WTC11 (cell line): Measurements from ENCODE around the gene EFHD2. TPM values are rescaled to one million over a fixed set of nuclear protein-coding genes. Genes with fewer than 3 reads are reported as not detected.

Source experiments
- ATAC-seq: fragments of 200-7000 bp; cut with Tn5 transposase; 2 replicates; pipeline ENCODE4 v1.10.0; 2021; ENCODE audit warnings: mild to moderate bottlenecking, moderate library complexity
- CTCF ChIA-PET: fragments of 300-600 bp; sonication (Branson Sonifier 250); formaldehyde crosslinking; loops from one replicate; lab custom pipeline; 2021; ENCODE audit warnings: antibody characterized with exemption; lab: Charles Lee
- POLR2A ChIA-PET: fragments of 350-600 bp; sonication (Branson Sonifier 250); formaldehyde crosslinking; loops from one replicate; lab custom pipeline; 2021; ENCODE audit warnings: antibody characterized with exemption; lab: Charles Lee
- DNase-seq: peaks from one replicate; pipeline ENCODE4 v3.0.0; 2021; ENCODE audit warnings: low spot score
- H3K27ac Mint-ChIP-seq: 2 replicates; pipeline ENCODE4 v1.8.0; 2021; ENCODE audit warnings: mixed read lengths
- H3K27me3 Mint-ChIP-seq: 2 replicates; pipeline ENCODE4 v1.8.0; 2021; ENCODE audit warnings: low read depth, mild to moderate bottlenecking, moderate library complexity, mixed read lengths
- H3K36me3 Mint-ChIP-seq: 2 replicates; pipeline ENCODE4 v1.8.0; 2021; ENCODE audit warnings: mixed read lengths
- H3K4me1 Mint-ChIP-seq: 2 replicates; pipeline ENCODE4 v1.8.0; 2022; ENCODE audit warnings: mixed read lengths
- H3K4me3 Mint-ChIP-seq: 2 replicates; pipeline ENCODE4 v1.8.0; 2021; ENCODE audit warnings: mild to moderate bottlenecking, moderate library complexity, mixed read lengths
- H3K9me3 Mint-ChIP-seq: 2 replicates; pipeline ENCODE4 v1.8.0; 2021; ENCODE audit warnings: mixed read lengths
- ATF3 ChIP-seq: sonication (generic); formaldehyde crosslinking; conservative IDR thresholded peaks from 2 replicates; pipeline ENCODE4 v1.8.1; 2022; ENCODE audit warnings: mild to moderate bottlenecking, missing genetic modification reagents
- E2F4 ChIP-seq: sonication (generic); formaldehyde crosslinking; IDR thresholded peaks from 2 replicates; pipeline ENCODE4 v1.8.1; 2022; ENCODE audit warnings: low read depth, mild to moderate bottlenecking, moderate library complexity, missing genetic modification reagents, borderline replicate concordance
- ESRRA ChIP-seq: sonication (generic); formaldehyde crosslinking; IDR thresholded peaks from 2 replicates; pipeline ENCODE4 v1.8.1; 2022; ENCODE audit warnings: mild to moderate bottlenecking, missing genetic modification reagents, borderline replicate concordance
- ETV6 ChIP-seq: sonication (generic); formaldehyde crosslinking; IDR thresholded peaks from 2 replicates; pipeline ENCODE4 v1.8.1; 2022; ENCODE audit warnings: mild to moderate bottlenecking, missing genetic modification reagents
- FOXP1 ChIP-seq: sonication (generic); formaldehyde crosslinking; IDR thresholded peaks from 2 replicates; pipeline ENCODE4 v1.8.0; 2022; ENCODE audit warnings: missing genetic modification reagents, mild to moderate bottlenecking, moderate library complexity, borderline replicate concordance
- GABPB1 ChIP-seq: sonication (generic); formaldehyde crosslinking; IDR thresholded peaks from 2 replicates; pipeline ENCODE4 v1.8.1; 2023; ENCODE audit warnings: mild to moderate bottlenecking, missing genetic modification reagents
- GRHL2 ChIP-seq: fragments of 250-450 bp; sonication (Bioruptor Pico); IDR thresholded peaks from 2 replicates; pipeline ENCODE4 v1.8.0; 2022; ENCODE audit warnings: mild to moderate bottlenecking, moderate library complexity; ENCODE audit not compliant: insufficient replicate concordance, severe bottlenecking
- HMGA2 ChIP-seq: fragments of 250-450 bp; sonication (Bioruptor Pico); IDR thresholded peaks from 2 replicates; pipeline ENCODE4 v1.4.0; 2021; ENCODE audit warnings: mild to moderate bottlenecking, moderate library complexity
- IRF1 ChIP-seq: sonication (generic); formaldehyde crosslinking; IDR thresholded peaks from 2 replicates; pipeline ENCODE4 v1.8.0; 2023; ENCODE audit warnings: missing genetic modification reagents
- JUN ChIP-seq: sonication (generic); formaldehyde crosslinking; IDR thresholded peaks from 2 replicates; pipeline ENCODE4 v1.8.0; 2023; ENCODE audit warnings: mild to moderate bottlenecking, missing genetic modification reagents
- KAT7 ChIP-seq: sonication (generic); formaldehyde crosslinking; IDR thresholded peaks from 2 replicates; pipeline ENCODE4 v1.8.1; 2023; ENCODE audit warnings: missing genetic modification reagents, mild to moderate bottlenecking, borderline replicate concordance
- NFATC4 ChIP-seq: fragments of 250-450 bp; sonication (Bioruptor Pico); IDR thresholded peaks from 2 replicates; pipeline ENCODE4 v1.9.0; 2021; ENCODE audit warnings: mild to moderate bottlenecking
- RELA ChIP-seq: sonication (generic); formaldehyde crosslinking; IDR thresholded peaks from 2 replicates; pipeline ENCODE4 v1.8.1; 2022; ENCODE audit warnings: missing genetic modification reagents, mild to moderate bottlenecking, borderline replicate concordance
- TEAD1 ChIP-seq: sonication (generic); formaldehyde crosslinking; IDR thresholded peaks from 2 replicates; pipeline ENCODE4 v1.8.0; 2022; ENCODE audit warnings: mild to moderate bottlenecking, missing genetic modification reagents
- ZBTB21 ChIP-seq: sonication (generic); formaldehyde crosslinking; IDR thresholded peaks from 2 replicates; pipeline ENCODE4 v1.8.1; 2023; ENCODE audit warnings: mild to moderate bottlenecking, missing genetic modification reagents, borderline replicate concordance
- ZNF281 ChIP-seq: sonication (generic); formaldehyde crosslinking; IDR thresholded peaks from 2 replicates; pipeline ENCODE4 v1.8.0; 2023; ENCODE audit warnings: mild to moderate bottlenecking, missing genetic modification reagents
- ZNF671 ChIP-seq: fragments of 250-450 bp; sonication (Bioruptor Pico); IDR thresholded peaks from 2 replicates; pipeline ENCODE4 v1.8.0; 2021; ENCODE audit warnings: mild to moderate bottlenecking
- total RNA-seq: library from RNA; stranded (reverse); gene quantifications from 3 replicates; pipeline ENCODE4 v1.2.3, GENCODE V29; 2021
- TF ChIP-seq, protein P1 (sequence below): sonication (generic); formaldehyde crosslinking; IDR thresholded peaks from 2 replicates; pipeline ENCODE4 v1.8.0; 2022; ENCODE audit warnings: missing genetic modification reagents
- TF ChIP-seq, protein P2 (sequence below): sonication (generic); formaldehyde crosslinking; IDR thresholded peaks from 2 replicates; pipeline ENCODE4 v1.8.1; 2022; ENCODE audit warnings: mild to moderate bottlenecking, missing genetic modification reagents, moderate library complexity, borderline replicate concordance

Gene EFHD2
- total RNA-seq, 1 experiment from 2014 or later = 23.8 TPM

DNA sequence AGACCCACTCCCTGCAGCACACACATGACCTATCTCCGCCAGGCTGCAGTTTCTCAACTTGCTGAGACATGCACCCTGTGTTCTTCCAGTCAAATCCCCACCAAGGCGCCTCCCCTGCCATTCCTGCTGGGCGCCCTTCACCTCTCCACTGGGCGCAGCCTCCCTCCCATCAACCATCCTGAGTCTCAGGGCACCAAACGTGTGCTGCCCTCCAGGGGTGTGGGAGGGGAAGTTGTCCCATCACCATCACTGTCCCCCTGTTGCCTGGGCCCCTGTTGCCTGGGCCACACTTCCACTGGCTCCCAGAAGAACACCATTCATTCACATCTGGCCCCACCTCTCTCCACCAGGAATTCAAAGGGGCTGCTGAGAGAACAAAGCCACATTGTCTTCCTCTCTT is 44.9 kb upstream of the EFHD2 start:
- Mint-ChIP-seq H3K36me3 (no peaks in the 10 kb centered on the region), H3K27me3 (peaks cover 3% of the 10 kb centered on the region; the same call in 1 of the 2 replicates), H3K4me3 (no peak overlapping the region), H3K4me1 (peaks cover 6% of the 10 kb centered on the region), H3K9me3 (no peaks in the 10 kb centered on the region), H3K27ac (no peak overlapping the region)
- peak; percentile 64 for ATAC-seq
- TF ChIP-seq KAT7 (CRISPR knock-in tag) (no peak), JUN (CRISPR knock-in tag) (no peak), HMGA2 (CRISPR knock-in tag) (no peak), FOXP1 (CRISPR knock-in tag) (no peak), ZBTB21 (CRISPR knock-in tag) (no peak)
- DNase-seq = no peak
- ChIA-PET CTCF (interaction anchor here (3.0 kb wide), 1 partner anchor 41 kb away, joined by 12 read pairs; no protein-coding TSS in a partner anchor), POLR2A (no interaction called here)

DNA sequence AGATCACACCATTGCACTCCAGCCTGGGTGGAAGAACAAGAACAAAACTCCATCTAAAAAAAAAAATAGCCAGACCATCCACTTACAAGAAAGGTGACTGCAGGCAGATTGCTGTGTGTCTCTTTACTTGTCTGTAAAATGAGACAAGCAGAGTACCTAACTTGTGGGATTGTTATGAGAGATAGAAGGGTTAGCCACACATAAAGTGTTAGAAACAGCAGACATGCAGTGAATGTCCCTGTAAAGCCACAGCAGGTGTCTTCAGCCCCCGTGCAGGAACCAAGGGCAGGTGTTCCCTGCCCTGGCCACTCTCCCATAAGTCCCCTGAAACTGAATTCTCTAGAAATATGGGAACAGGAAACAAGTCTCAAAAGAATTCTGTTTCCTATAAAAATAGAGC is 40.8 kb upstream of the EFHD2 start:
- ATAC-seq (no peak), DNase-seq (no peak)
- ChIA-PET CTCF (no interaction called here), POLR2A (no interaction called here)
- TF ChIP-seq, protein P1, sequence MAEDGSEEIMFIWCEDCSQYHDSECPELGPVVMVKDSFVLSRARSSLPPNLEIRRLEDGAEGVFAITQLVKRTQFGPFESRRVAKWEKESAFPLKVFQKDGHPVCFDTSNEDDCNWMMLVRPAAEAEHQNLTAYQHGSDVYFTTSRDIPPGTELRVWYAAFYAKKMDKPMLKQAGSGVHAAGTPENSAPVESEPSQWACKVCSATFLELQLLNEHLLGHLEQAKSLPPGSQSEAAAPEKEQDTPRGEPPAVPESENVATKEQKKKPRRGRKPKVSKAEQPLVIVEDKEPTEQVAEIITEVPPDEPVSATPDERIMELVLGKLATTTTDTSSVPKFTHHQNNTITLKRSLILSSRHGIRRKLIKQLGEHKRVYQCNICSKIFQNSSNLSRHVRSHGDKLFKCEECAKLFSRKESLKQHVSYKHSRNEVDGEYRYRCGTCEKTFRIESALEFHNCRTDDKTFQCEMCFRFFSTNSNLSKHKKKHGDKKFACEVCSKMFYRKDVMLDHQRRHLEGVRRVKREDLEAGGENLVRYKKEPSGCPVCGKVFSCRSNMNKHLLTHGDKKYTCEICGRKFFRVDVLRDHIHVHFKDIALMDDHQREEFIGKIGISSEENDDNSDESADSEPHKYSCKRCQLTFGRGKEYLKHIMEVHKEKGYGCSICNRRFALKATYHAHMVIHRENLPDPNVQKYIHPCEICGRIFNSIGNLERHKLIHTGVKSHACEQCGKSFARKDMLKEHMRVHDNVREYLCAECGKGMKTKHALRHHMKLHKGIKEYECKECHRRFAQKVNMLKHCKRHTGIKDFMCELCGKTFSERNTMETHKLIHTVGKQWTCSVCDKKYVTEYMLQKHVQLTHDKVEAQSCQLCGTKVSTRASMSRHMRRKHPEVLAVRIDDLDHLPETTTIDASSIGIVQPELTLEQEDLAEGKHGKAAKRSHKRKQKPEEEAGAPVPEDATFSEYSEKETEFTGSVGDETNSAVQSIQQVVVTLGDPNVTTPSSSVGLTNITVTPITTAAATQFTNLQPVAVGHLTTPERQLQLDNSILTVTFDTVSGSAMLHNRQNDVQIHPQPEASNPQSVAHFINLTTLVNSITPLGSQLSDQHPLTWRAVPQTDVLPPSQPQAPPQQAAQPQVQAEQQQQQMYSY (CRISPR knock-in tag) = no peak
- no peak for TF ChIP-seq ESRRA (CRISPR knock-in tag)
- no peak for TF ChIP-seq ZNF671
- no peak for TF ChIP-seq ETV6 (CRISPR knock-in tag)
- no peak for TF ChIP-seq TEAD1 (CRISPR knock-in tag)
- no peak for TF ChIP-seq HMGA2 (CRISPR knock-in tag)
- TF ChIP-seq, protein P2, sequence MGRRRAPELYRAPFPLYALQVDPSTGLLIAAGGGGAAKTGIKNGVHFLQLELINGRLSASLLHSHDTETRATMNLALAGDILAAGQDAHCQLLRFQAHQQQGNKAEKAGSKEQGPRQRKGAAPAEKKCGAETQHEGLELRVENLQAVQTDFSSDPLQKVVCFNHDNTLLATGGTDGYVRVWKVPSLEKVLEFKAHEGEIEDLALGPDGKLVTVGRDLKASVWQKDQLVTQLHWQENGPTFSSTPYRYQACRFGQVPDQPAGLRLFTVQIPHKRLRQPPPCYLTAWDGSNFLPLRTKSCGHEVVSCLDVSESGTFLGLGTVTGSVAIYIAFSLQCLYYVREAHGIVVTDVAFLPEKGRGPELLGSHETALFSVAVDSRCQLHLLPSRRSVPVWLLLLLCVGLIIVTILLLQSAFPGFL = no peak
- no peak for TF ChIP-seq E2F4
- TF ChIP-seq ATF3 = no peak
- no peaks in the 10 kb centered on the region for H3K27me3 Mint-ChIP-seq
- H3K9me3 Mint-ChIP-seq = no peaks in the 10 kb centered on the region
- H3K36me3 Mint-ChIP-seq = no peaks in the 10 kb centered on the region
- peaks cover 6% of the 10 kb centered on the region for H3K4me1 Mint-ChIP-seq
- no peak overlapping the region for H3K27ac Mint-ChIP-seq
- no peak overlapping the region for H3K4me3 Mint-ChIP-seq

DNA sequence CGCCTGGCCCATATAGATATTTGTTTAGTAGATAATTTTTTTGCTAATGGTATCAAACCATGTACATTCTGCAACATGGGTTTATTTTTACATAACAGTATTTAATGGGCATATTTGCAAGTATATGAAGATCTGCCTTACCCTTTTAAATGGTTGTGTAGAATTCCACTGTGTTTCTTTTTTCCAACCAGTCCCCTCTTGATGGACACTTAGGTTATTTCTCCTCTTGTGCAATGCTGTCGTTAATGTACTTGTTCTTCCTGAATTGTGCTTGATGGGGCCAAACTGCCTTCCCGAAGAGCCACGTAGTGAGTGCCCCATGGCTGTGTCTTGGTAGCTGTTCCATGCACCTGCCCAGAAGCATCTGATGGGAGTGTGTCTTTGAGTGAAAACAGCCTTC is 39.4 kb upstream of the EFHD2 start:
- Mint-ChIP-seq H3K36me3 (no peaks in the 10 kb centered on the region), H3K9me3 (no peaks in the 10 kb centered on the region), H3K27ac (no peak overlapping the region), H3K4me3 (no peak overlapping the region), H3K4me1 (no peaks in the 10 kb centered on the region), H3K27me3 (no peaks in the 10 kb centered on the region)
- CTCF ChIA-PET = interaction anchor here (1.0 kb wide), 1 partner anchor 588 kb away, joined by 3 read pairs; no protein-coding TSS in a partner anchor
- ATAC-seq = no peak
- POLR2A ChIA-PET = no interaction called here
- no peak for DNase-seq
- no peak for TF ChIP-seq GRHL2 (CRISPR knock-in tag)
- TF ChIP-seq ZNF281 (CRISPR knock-in tag) = no peak
- TF ChIP-seq GABPB1 (CRISPR knock-in tag) = no peak
- TF ChIP-seq NFATC4 (CRISPR knock-in tag) = no peak
- no peak for TF ChIP-seq RELA
- no peak for TF ChIP-seq KAT7 (CRISPR knock-in tag)
- TF ChIP-seq IRF1 = no peak
- TF ChIP-seq, protein P1 (CRISPR knock-in tag) = no peak
